Sigmoid colon (tissue), 7 donors: Measurements from ENCODE around the gene POLR1A. TPM values are rescaled to one million over a fixed set of nuclear protein-coding genes. Genes with fewer than 3 reads are reported as not detected.

Experiments used
- DNase-seq: peaks from one replicate; pipeline ENCODE4 v3.0.0-alpha.2; 2019
- H3K27ac ChIP-seq, 4 donors: fragments of 200-600 bp; sonication (generic); one replicate each; pipeline ENCODE4 v1.5.1; 2016 to 2019; ENCODE audit warnings: mild to moderate bottlenecking in 1 of 4
- H3K27me3 ChIP-seq, 3 donors: fragments of 200-600 bp; sonication (generic); one replicate each; pipeline ENCODE4 v1.5.1; 2019; ENCODE audit warnings: mild to moderate bottlenecking in 1 of 3
- H3K36me3 ChIP-seq, 4 donors: fragments of 200-600 bp; sonication (generic); one replicate each; pipeline ENCODE4 v1.5.1; 2016 to 2019
- H3K4me1 ChIP-seq, 4 donors: fragments of 200-600 bp; sonication (generic); one replicate each; pipeline ENCODE4 v1.5.1; 2017 to 2019
- H3K4me3 ChIP-seq, 4 donors: fragments of 200-600 bp; sonication (generic); one replicate each; pipeline ENCODE4 v1.5.1; 2017 to 2019; ENCODE audit warnings: mild to moderate bottlenecking in 2 of 4, moderate library complexity in 1 of 4
- H3K9me3 ChIP-seq, 4 donors: fragments of 200-600 bp in 3 of 4; sonication (generic) in 3 of 4; one replicate each; pipeline versions ENCODE4 v1.5.1 to v1.6.1; 2013 to 2019
- EP300 ChIP-seq, 4 donors: sonication (generic); formaldehyde crosslinking; IDR thresholded peaks; one replicate each; pipeline ENCODE4 v1.6.1; 2017; ENCODE audit warnings: antibody characterized with exemption in 4 of 4
- POLR2A ChIP-seq, 2 donors: fragments of 450-650 bp; IDR thresholded peaks; one replicate each; pipeline ENCODE4 v1.6.1; 2016; ENCODE audit warnings: antibody characterized with exemption in 2 of 2, mild to moderate bottlenecking in 2 of 2, moderate library complexity in 2 of 2
- POLR2AphosphoS5 ChIP-seq, 4 donors: sonication (generic); formaldehyde crosslinking; IDR thresholded peaks; one replicate each; pipeline ENCODE4 v1.6.1; 2017; ENCODE audit warnings: antibody characterized with exemption in 4 of 4
- WGBS, 2 donors: extraction: QIAGEN DNeasy Blood & Tissue Kit; methylation state at CpG; one replicate each; pipeline ENCODE4 v1.1.7; 2013; 5-methylcytosine and 5-hydroxymethylcytosine counted together
- intact Hi-C: fragments of 100-400 bp; cut with DNase I; formaldehyde crosslinking; loops from one replicate; pipeline ENCODE4 v1.15.1; 2023
- polyA plus RNA-seq, 3 donors: library from polyadenylated mRNA; stranded (reverse); fragments of 200-250 nt; gene quantifications; one replicate each; pipeline ENCODE4 v1.2.3, GENCODE V29; 2013
- total RNA-seq, 4 donors: library from RNA; depleted of rRNA; stranded (reverse); fragments of >200 nt; gene quantifications; one replicate each; pipeline ENCODE4 v1.1.0, GENCODE V29; 2016
- TF ChIP-seq, protein P1 (sequence below), 4 experiments: fragments of 450-650 bp in 3 of 4; fragments of 200-600 bp in 1 of 4; IDR thresholded peaks; one replicate each; pipeline ENCODE4 v1.5.1; 2016 to 2019; ENCODE audit warnings: antibody characterized with exemption in 4 of 4, mild to moderate bottlenecking in 3 of 4, moderate library complexity in 2 of 4
- donor health status: healthy with polysubstance abuse.
- donor health status: Bipolar disorder and iron deficiency.
- donor health status: healthy.

The POLR1A gene
- total and polyA plus RNA-seq, 7 donors: 1.2 to 17.9 (median 10.1) TPM

DNA sequence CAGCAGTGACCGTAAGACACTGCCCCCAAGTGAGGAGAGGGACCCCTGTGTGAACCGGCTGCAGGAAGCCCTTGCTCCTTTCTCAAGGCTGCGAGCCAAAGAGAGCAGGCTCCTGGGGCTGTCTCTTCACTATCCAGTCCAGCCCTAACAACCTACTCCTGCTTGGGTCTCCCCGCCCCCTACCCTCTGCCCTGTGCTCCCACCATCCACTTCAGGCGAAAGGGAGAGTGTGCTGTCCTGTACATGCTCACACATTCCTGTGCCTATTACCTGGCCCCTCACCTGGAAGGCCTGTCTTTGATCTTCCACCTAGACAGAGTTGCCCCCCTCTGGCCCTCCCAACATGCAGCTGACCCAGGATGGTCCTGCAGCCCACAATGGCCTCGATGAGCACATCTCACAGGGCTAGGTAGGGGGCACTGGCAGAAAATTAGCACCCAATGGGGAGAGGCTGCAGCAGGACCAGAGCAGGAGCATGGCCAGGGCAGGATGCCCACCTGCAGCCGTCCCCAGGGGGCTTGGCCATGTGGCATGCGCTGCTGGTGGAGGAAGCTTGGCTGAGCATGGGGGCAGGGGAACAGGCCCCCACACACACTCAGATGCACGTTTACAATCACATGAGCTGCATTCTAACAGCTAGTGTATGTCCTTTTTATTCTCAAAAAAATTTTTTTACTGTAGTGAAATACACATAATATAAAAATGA, 93.5 kb downstream of the POLR1A start:
- no peaks in the 10 kb centered on the region for H3K27me3 ChIP-seq
- DNase-seq: no peak
- H3K4me3 ChIP-seq: no peak overlapping the region
- H3K9me3 ChIP-seq: peaks cover 0 to 6% (median 1%) of the 10 kb centered on the region in 4 donors
- no peaks in the 10 kb centered on the region for H3K36me3 ChIP-seq
- 89 to 90% methylated on average over 9 of the region's 9 CpGs for whole genome bisulfite sequencing, 2 donors
- intact Hi-C loops: no loop called here
- no peaks in the 10 kb centered on the region for H3K4me1 ChIP-seq
- TF ChIP-seq, protein P1, sequence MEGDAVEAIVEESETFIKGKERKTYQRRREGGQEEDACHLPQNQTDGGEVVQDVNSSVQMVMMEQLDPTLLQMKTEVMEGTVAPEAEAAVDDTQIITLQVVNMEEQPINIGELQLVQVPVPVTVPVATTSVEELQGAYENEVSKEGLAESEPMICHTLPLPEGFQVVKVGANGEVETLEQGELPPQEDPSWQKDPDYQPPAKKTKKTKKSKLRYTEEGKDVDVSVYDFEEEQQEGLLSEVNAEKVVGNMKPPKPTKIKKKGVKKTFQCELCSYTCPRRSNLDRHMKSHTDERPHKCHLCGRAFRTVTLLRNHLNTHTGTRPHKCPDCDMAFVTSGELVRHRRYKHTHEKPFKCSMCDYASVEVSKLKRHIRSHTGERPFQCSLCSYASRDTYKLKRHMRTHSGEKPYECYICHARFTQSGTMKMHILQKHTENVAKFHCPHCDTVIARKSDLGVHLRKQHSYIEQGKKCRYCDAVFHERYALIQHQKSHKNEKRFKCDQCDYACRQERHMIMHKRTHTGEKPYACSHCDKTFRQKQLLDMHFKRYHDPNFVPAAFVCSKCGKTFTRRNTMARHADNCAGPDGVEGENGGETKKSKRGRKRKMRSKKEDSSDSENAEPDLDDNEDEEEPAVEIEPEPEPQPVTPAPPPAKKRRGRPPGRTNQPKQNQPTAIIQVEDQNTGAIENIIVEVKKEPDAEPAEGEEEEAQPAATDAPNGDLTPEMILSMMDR (IDR thresholded peaks at IDR 0.05): no peak
- TF ChIP-seq POLR2AphosphoS5 (IDR thresholded peaks at IDR 0.05) (no peak), EP300 (IDR thresholded peaks at IDR 0.05) (no peak), POLR2A (IDR thresholded peaks at IDR 0.05) (no peak)
- no peak overlapping the region for H3K27ac ChIP-seq

DNA sequence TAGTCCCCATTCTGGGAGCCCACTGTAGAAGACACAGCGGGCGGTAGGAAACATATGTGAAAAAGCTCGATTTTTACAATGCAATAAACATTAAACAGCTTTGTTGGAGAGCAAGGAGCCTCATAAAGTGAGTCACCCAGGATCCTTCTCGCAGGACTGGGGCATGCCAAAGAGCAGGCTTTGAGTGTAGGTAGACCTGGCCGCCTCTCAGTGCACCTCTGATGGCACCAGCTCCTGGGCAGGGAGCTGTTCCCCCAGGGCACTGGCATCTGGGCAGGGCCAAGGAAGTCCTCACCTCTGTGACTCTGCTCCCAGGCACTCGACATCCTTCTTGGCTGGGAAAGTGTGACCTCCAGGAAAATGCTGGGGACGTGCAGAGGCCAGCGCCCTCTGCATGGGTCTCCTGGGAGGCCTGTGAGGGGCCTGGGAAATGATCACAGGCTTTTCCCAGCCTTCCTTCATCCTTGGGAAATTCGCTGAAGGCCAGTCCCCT, 94.2 kb downstream of the POLR1A start:
- 33 to 75% methylated on average over 9 of the region's 9 CpGs for WGBS, 2 donors
- Histone ChIP-seq H3K4me1 (no peaks in the 10 kb centered on the region), H3K4me3 (no peak overlapping the region), H3K27ac (no peak overlapping the region), H3K9me3 (peaks cover 0 to 6% (median 3%) of the 10 kb centered on the region in 4 donors), H3K36me3 (no peaks in the 10 kb centered on the region), H3K27me3 (no peaks in the 10 kb centered on the region)
- TF ChIP-seq POLR2AphosphoS5 (IDR thresholded peaks at IDR 0.05) (no peak), POLR2A (IDR thresholded peaks at IDR 0.05) (no peak), EP300 (IDR thresholded peaks at IDR 0.05) (no peak)
- TF ChIP-seq, protein P1 (IDR thresholded peaks at IDR 0.05): no peak
- no peak for DNase-seq
- intact Hi-C loops: no loop called here

DNA sequence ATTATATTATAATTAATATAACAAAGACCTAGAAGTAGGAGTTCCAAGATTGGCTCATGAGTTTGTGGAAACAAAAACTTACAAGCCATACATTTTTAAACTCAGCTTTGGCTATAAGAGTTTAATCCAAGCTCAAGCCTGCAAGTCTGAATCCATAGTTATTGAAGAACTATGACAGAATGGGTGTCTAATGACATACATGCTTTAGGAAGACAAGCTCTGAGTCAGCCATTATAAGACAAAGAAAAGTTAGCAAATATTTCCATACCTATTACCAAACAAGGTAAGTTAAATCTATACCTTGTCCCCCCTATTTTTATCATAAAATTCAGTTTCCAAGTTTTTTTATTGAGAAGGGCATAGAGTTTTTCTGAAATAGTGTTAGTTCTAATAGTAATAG, 95.6 kb downstream of the POLR1A start:
- Histone ChIP-seq H3K27ac (no peak overlapping the region), H3K4me3 (no peak overlapping the region), H3K4me1 (no peaks in the 10 kb centered on the region), H3K27me3 (no peaks in the 10 kb centered on the region), H3K36me3 (no peaks in the 10 kb centered on the region), H3K9me3 (peaks cover 0 to 6% (median 4%) of the 10 kb centered on the region in 4 donors)
- TF ChIP-seq POLR2AphosphoS5 (IDR thresholded peaks at IDR 0.05) (no peak), POLR2A (IDR thresholded peaks at IDR 0.05) (no peak), EP300 (IDR thresholded peaks at IDR 0.05) (no peak)
- TF ChIP-seq, protein P1 (IDR thresholded peaks at IDR 0.05): no peak
- no peak for DNase-seq
- intact Hi-C loops: no loop called here

DNA sequence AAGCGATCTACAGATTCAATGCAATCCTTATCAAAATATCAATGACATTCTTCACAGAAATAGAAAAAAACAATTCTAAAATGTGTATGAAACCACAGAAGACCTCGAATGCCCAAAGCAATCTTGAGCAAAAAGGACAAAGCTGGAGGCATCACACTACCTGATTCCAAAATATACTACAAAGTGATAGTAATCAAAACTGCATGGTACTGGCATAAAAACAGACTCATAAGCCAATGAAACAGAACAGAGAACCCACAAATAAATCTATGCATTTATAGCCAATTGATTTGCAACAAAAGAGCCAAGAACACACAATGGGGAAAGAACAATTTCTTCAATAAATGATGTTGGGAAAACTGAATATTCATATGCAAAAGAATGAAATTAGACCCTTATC, 99.2 kb downstream of the POLR1A start:
- no peak for DNase-seq

More for the DNA sequence above, 99.2 kb downstream of the POLR1A start:
- no peak overlapping the region for H3K4me3 ChIP-seq
- 75 to 83% methylated on average over 2 of the region's 2 CpGs for WGBS, 2 donors
- no peak for TF ChIP-seq EP300 (IDR thresholded peaks at IDR 0.05)
- TF ChIP-seq POLR2A (IDR thresholded peaks at IDR 0.05): no peak
- TF ChIP-seq POLR2AphosphoS5 (IDR thresholded peaks at IDR 0.05): no peak
- TF ChIP-seq, protein P1 (IDR thresholded peaks at IDR 0.05): no peak
- no peak overlapping the region for H3K27ac ChIP-seq
- intact Hi-C loops: no loop called here
- peaks cover 0 to 6% (median 0%) of the 10 kb centered on the region in 4 donors for H3K9me3 ChIP-seq
- H3K4me1 ChIP-seq: no peaks in the 10 kb centered on the region
- H3K36me3 ChIP-seq: no peaks in the 10 kb centered on the region
- no peaks in the 10 kb centered on the region for H3K27me3 ChIP-seq
